Measurements from ENCODE around the gene MAFG. TPM values are rescaled to one million over a fixed set of nuclear protein-coding genes. Genes with fewer than 3 reads are reported as not detected.

MAFG gene
- total RNA-seq, 2 experiments from 2014 or later: 23.4 to 24.1 TPM

- DNase-seq: peak; percentile 48
- H3K9me3 Mint-ChIP-seq: no peaks in the 10 kb centered on the region
- intact Hi-C loops (cut with micrococcal nuclease): no loop called here
- CTCF ChIA-PET: interaction anchor here (1.5 to 1.9 kb wide), 3 partner anchors 43 to 104 kb away, joined by 4 to 8 read pairs (median 7); no protein-coding TSS in a partner anchor
- peaks cover 24% of the 10 kb centered on the region for H3K4me1 Mint-ChIP-seq (ENCODE audit: low read depth)
- H3K4me3 Mint-ChIP-seq: peak overlapping the region; percentile 85
- H3K36me3 Mint-ChIP-seq: peaks cover 30% of the 10 kb centered on the region
- POLR2A ChIA-PET: interaction anchor here (0.9 to 1.5 kb wide), 4 partner anchors 8 to 114 kb away, joined by 3 to 7 read pairs (median 3); no protein-coding TSS in a partner anchor
- H3K27ac Mint-ChIP-seq: peak overlapping the region; percentile 54
- H3K27me3 Mint-ChIP-seq: no peaks in the 10 kb centered on the region
These were observed 11.1 kb downstream of the MAFG start for GRCh38 chr17:81916234-81917001.

GRCh38 chr17:81915331-81915730 is 12.2 kb downstream of the MAFG start:
- no peak overlapping the region for H3K27ac Mint-ChIP-seq
- H3K4me1 Mint-ChIP-seq (ENCODE audit: low read depth): peaks cover 24% of the 10 kb centered on the region
- DNase-seq: no peak
- intact Hi-C loops (cut with micrococcal nuclease): no loop called here
- ChIA-PET POLR2A (no interaction called here), CTCF (no interaction called here)
- H3K36me3 Mint-ChIP-seq: peaks cover 26% of the 10 kb centered on the region
- H3K9me3 Mint-ChIP-seq: no peaks in the 10 kb centered on the region
- H3K4me3 Mint-ChIP-seq: no peak overlapping the region
- no peaks in the 10 kb centered on the region for H3K27me3 Mint-ChIP-seq

- Mint-ChIP-seq H3K4me3 (no peak overlapping the region), H3K36me3 (peaks cover 26% of the 10 kb centered on the region), H3K27me3 (no peaks in the 10 kb centered on the region), H3K4me1 (ENCODE audit: low read depth) (peaks cover 26% of the 10 kb centered on the region), H3K9me3 (no peaks in the 10 kb centered on the region), H3K27ac (no peak overlapping the region)
- POLR2A ChIA-PET: no interaction called here
- intact Hi-C loops (cut with micrococcal nuclease): loop anchor here (5.0 kb wide), 2 partner anchors 42 to 48 kb away; partner anchors contain the start of genes ARHGDIA and NOTUM
- DNase-seq: no peak
- CTCF ChIA-PET: no interaction called here
These were observed 13.3 kb downstream of the MAFG start for GRCh38 chr17:81914103-81914850.

- Mint-ChIP-seq H3K9me3 (no peaks in the 10 kb centered on the region), H3K4me1 (ENCODE audit: low read depth) (peaks cover 24% of the 10 kb centered on the region), H3K36me3 (peaks cover 27% of the 10 kb centered on the region), H3K27ac (no peak overlapping the region), H3K27me3 (no peaks in the 10 kb centered on the region), H3K4me3 (no peak overlapping the region)
- ChIA-PET POLR2A (no interaction called here), CTCF (interaction anchor here (0.6 to 0.7 kb wide), 2 partner anchors 22 to 106 kb away, joined by 3 to 4 read pairs; partner anchors contain the start of gene ANAPC11)
- DNase-seq: no peak
- intact Hi-C loops (cut with micrococcal nuclease): loop anchor here (5.0 kb wide), 2 partner anchors 41 to 49 kb away; partner anchors contain the start of genes ARHGDIA and NOTUM
These were observed 14.0 kb downstream of the MAFG start for GRCh38 chr17:81913394-81914102.

GRCh38 chr17:81912441-81913309 is 14.9 kb downstream of the MAFG start:
- no peaks in the 10 kb centered on the region for H3K9me3 Mint-ChIP-seq
- H3K4me3 Mint-ChIP-seq: no peak overlapping the region
- H3K27me3 Mint-ChIP-seq: no peaks in the 10 kb centered on the region
- intact Hi-C loops (cut with micrococcal nuclease): loop anchor here (5.0 kb wide), 2 partner anchors 40 to 50 kb away; partner anchors contain the start of genes ARHGDIA and NOTUM
- H3K4me1 Mint-ChIP-seq (ENCODE audit: low read depth): peaks cover 19% of the 10 kb centered on the region
- ChIA-PET POLR2A (no interaction called here), CTCF (interaction anchor here (0.6 to 0.7 kb wide), 2 partner anchors 21 to 107 kb away, joined by 3 to 4 read pairs; partner anchors contain the start of gene ANAPC11)
- no peak overlapping the region for H3K27ac Mint-ChIP-seq
- no peak for DNase-seq
- peaks cover 29% of the 10 kb centered on the region for H3K36me3 Mint-ChIP-seq

GRCh38 chr17:81911969-81912368 is 15.6 kb downstream of the MAFG start:
- peaks cover 27% of the 10 kb centered on the region for H3K36me3 Mint-ChIP-seq
- H3K4me1 Mint-ChIP-seq (ENCODE audit: low read depth): peaks cover 15% of the 10 kb centered on the region
- H3K4me3 Mint-ChIP-seq: no peak overlapping the region
- no peak for DNase-seq
- ChIA-PET CTCF (no interaction called here), POLR2A (interaction anchor here (1.1 kb wide), 1 partner anchor 14 kb away, joined by 3 read pairs; no protein-coding TSS in a partner anchor)
- intact Hi-C loops (cut with micrococcal nuclease): loop anchor here (5.0 kb wide), 2 partner anchors 40 to 50 kb away; partner anchors contain the start of genes ARHGDIA and NOTUM
- no peaks in the 10 kb centered on the region for H3K9me3 Mint-ChIP-seq
- no peaks in the 10 kb centered on the region for H3K27me3 Mint-ChIP-seq
- H3K27ac Mint-ChIP-seq: no peak overlapping the region

GRCh38 chr17:81911277-81911961 is 16.1 kb downstream of the MAFG start, which contains the start of gene PCYT2:
Gene PCYT2, minus strand, starts transcription at chr17:81911399. Its CDS starts 44 bp downstream, at chr17:81911355.
- intact Hi-C loops (cut with micrococcal nuclease): loop anchor here (5.0 kb wide), 2 partner anchors 39 to 51 kb away; partner anchors contain the start of genes ARHGDIA and NOTUM
- peak; percentile 95 for DNase-seq
- no peak within 1 kb of the TSS for H3K27ac Mint-ChIP-seq
- POLR2A ChIA-PET: interaction anchor here (0.6 to 1.1 kb wide), 3 partner anchors 15 to 45 kb away, joined by 3 read pairs; partner anchors contain the start of genes ALYREF and ANAPC11
- H3K4me3 Mint-ChIP-seq: peak within 1 kb of the TSS; percentile 85
- no peaks in the 10 kb centered on the region for H3K27me3 Mint-ChIP-seq
- H3K36me3 Mint-ChIP-seq: peaks cover 26% of the 10 kb centered on the region
- CTCF ChIA-PET: no interaction called here
- no peaks in the 10 kb centered on the region for H3K9me3 Mint-ChIP-seq
- H3K4me1 Mint-ChIP-seq (ENCODE audit: low read depth): peaks cover 11% of the 10 kb centered on the region

GRCh38 chr17:81910840-81911276 is 16.7 kb downstream of the MAFG start:
- peak overlapping the region; percentile 85 for H3K4me3 Mint-ChIP-seq
- DNase-seq: no peak
- no peak overlapping the region for H3K27ac Mint-ChIP-seq
- H3K27me3 Mint-ChIP-seq: no peaks in the 10 kb centered on the region
- H3K9me3 Mint-ChIP-seq: no peaks in the 10 kb centered on the region
- ChIA-PET POLR2A (interaction anchor here (0.6 to 0.7 kb wide), 2 partner anchors 20 to 45 kb away, joined by 3 read pairs; partner anchors contain the start of genes ALYREF and ANAPC11), CTCF (no interaction called here)
- intact Hi-C loops (cut with micrococcal nuclease): loop anchor here (5.0 kb wide), 2 partner anchors 39 to 51 kb away; partner anchors contain the start of genes ARHGDIA and NOTUM
- peaks cover 7% of the 10 kb centered on the region for H3K4me1 Mint-ChIP-seq (ENCODE audit: low read depth)
- H3K36me3 Mint-ChIP-seq: peaks cover 22% of the 10 kb centered on the region

GRCh38 chr17:81909966-81910839 is 17.3 kb downstream of the MAFG start:
- H3K27me3 Mint-ChIP-seq: no peaks in the 10 kb centered on the region
- ChIA-PET POLR2A (no interaction called here), CTCF (interaction anchor here (0.9 kb wide), 1 partner anchor 40 kb away, joined by 4 read pairs; no protein-coding TSS in a partner anchor)
- no peak overlapping the region for H3K27ac Mint-ChIP-seq
- intact Hi-C loops (cut with micrococcal nuclease): loop anchor here (5.0 kb wide), 2 partner anchors 38 to 52 kb away; partner anchors contain the start of genes ARHGDIA and NOTUM
- H3K9me3 Mint-ChIP-seq: no peaks in the 10 kb centered on the region
- DNase-seq: no peak
- H3K4me1 Mint-ChIP-seq (ENCODE audit: low read depth): peaks cover 4% of the 10 kb centered on the region
- H3K36me3 Mint-ChIP-seq: peaks cover 18% of the 10 kb centered on the region
- peak overlapping the region; percentile 85 for H3K4me3 Mint-ChIP-seq
